Tibial artery (tissue), 4 donors: ENCODE results near the gene KCNJ5.

Experiments used
- DNase-seq, 2 donors: peaks; one replicate each; pipeline ENCODE4 v3.0.0-alpha.2; 2019
- H3K27ac ChIP-seq, 2 donors: fragments of 200-600 bp; sonication (generic) in 1 of 2; 1 replicate in 1 of 2; 2 replicates in 1 of 2; pipeline ENCODE4 v1.5.1; 2018 to 2019; ENCODE audit warnings: mild to moderate bottlenecking in 1 of 2
- H3K27me3 ChIP-seq, 2 donors: fragments of 200-600 bp; sonication (generic) in 1 of 2; one replicate each; pipeline versions ENCODE4 v1.5.1 to v1.6.0; 2016 to 2019
- H3K36me3 ChIP-seq, 3 donors: fragments of 200-600 bp; sonication (generic) in 2 of 3; one replicate each; pipeline ENCODE4 v1.5.1; 2016 to 2019; ENCODE audit warnings: mild to moderate bottlenecking in 2 of 3
- H3K4me1 ChIP-seq, 4 donors: fragments of 200-600 bp; sonication (generic) in 2 of 4; 1 replicate in 3 of 4; 2 replicates in 1 of 4; pipeline ENCODE4 v1.5.1; 2016 to 2019
- H3K4me3 ChIP-seq, 2 donors: fragments of 200-600 bp; sonication (generic) in 1 of 2; 1 replicate in 1 of 2; 2 replicates in 1 of 2; pipeline ENCODE4 v1.5.1; 2018 to 2019; ENCODE audit warnings: mild to moderate bottlenecking in 2 of 2
- H3K9me3 ChIP-seq, 3 donors: fragments of 200-600 bp; sonication (generic) in 1 of 3; one replicate each; pipeline ENCODE4 v1.5.1; 2016 to 2019
- CTCF ChIP-seq, 2 experiments: fragments of 200-600 bp in 1 of 2; fragments of 450-650 bp in 1 of 2; IDR thresholded peaks; one replicate each; pipeline ENCODE4 v1.5.1; 2017 to 2019; ENCODE audit warnings: antibody characterized with exemption in 2 of 2, mild to moderate bottlenecking in 1 of 2, moderate library complexity in 1 of 2
- intact Hi-C: fragments of 100-400 bp; cut with DNase I; formaldehyde crosslinking; loops from one replicate; pipeline ENCODE4 v1.15.0; 2023; ENCODE audit warnings: low total_unique reads

The KCNJ5 gene

GRCh38 chr11:128924104-128924503 lies 32.9 kb downstream of the KCNJ5 start:
- Histone ChIP-seq H3K4me3 (no peak overlapping the region), H3K27ac (no peak overlapping the region), H3K9me3 (no peaks in the 10 kb centered on the region), H3K4me1 (no peaks in the 10 kb centered on the region), H3K27me3 (peaks cover 0 to 5% of the 10 kb centered on the region in 2 donors), H3K36me3 (no peaks in the 10 kb centered on the region)
- intact Hi-C loops: no loop called here
- no peak for TF ChIP-seq CTCF (IDR thresholded peaks at IDR 0.05)
- no peak for DNase-seq

GRCh38 chr11:128924510-128925249 lies 33.5 kb downstream of the KCNJ5 start:
- H3K27me3 ChIP-seq: peaks cover 0 to 5% of the 10 kb centered on the region in 2 donors
- no peak for TF ChIP-seq CTCF (IDR thresholded peaks at IDR 0.05)
- no peaks in the 10 kb centered on the region for H3K36me3 ChIP-seq
- no peak for DNase-seq
- no peak overlapping the region for H3K27ac ChIP-seq
- no peaks in the 10 kb centered on the region for H3K4me1 ChIP-seq
- intact Hi-C loops: no loop called here
- no peaks in the 10 kb centered on the region for H3K9me3 ChIP-seq
- no peak overlapping the region for H3K4me3 ChIP-seq

- TF ChIP-seq CTCF (IDR thresholded peaks at IDR 0.05): no peak
- Histone ChIP-seq H3K4me3 (no peak overlapping the region), H3K27me3 (peaks cover 0 to 8% of the 10 kb centered on the region in 2 donors), H3K36me3 (no peaks in the 10 kb centered on the region), H3K27ac (no peak overlapping the region), H3K9me3 (no peaks in the 10 kb centered on the region), H3K4me1 (no peaks in the 10 kb centered on the region)
- intact Hi-C loops: no loop called here
- DNase-seq: no peak
These were observed 34.1 kb downstream of the KCNJ5 start for GRCh38 chr11:128925250-128925600.

- Histone ChIP-seq H3K4me3 (no peak overlapping the region), H3K9me3 (no peaks in the 10 kb centered on the region), H3K4me1 (no peaks in the 10 kb centered on the region), H3K27ac (no peak overlapping the region), H3K27me3 (peaks cover 0 to 10% of the 10 kb centered on the region in 2 donors), H3K36me3 (no peaks in the 10 kb centered on the region)
- TF ChIP-seq CTCF (IDR thresholded peaks at IDR 0.05): no peak
- no peak for DNase-seq
- intact Hi-C loops: no loop called here
These were observed 34.8 kb downstream of the KCNJ5 start for GRCh38 chr11:128926000-128926399.

GRCh38 chr11:128926437-128927107 lies 35.4 kb downstream of the KCNJ5 start:
- Histone ChIP-seq H3K9me3 (no peaks in the 10 kb centered on the region), H3K36me3 (no peaks in the 10 kb centered on the region), H3K27ac (no peak overlapping the region), H3K27me3 (peaks cover 0 to 16% of the 10 kb centered on the region in 2 donors), H3K4me1 (no peaks in the 10 kb centered on the region), H3K4me3 (no peak overlapping the region)
- intact Hi-C loops: no loop called here
- DNase-seq: no peak
- TF ChIP-seq CTCF (IDR thresholded peaks at IDR 0.05): no peak
